DOHH2 (cell line): ENCODE measurements around the gene ANO4.

Experiments used
- CTCF ChIP-seq: fragments of 200-600 bp; sonication (generic); IDR thresholded peaks from one replicate; pipeline ENCODE4 v1.5.1; 2014; ENCODE audit warnings: antibody characterized with exemption, mild to moderate bottlenecking, low read depth, low read length; ENCODE audit not compliant: poor library complexity, severe bottlenecking
- EZH2phosphoT487 ChIP-seq: fragments of 200-600 bp; sonication (generic); IDR thresholded peaks from 2 replicates; pipeline ENCODE4 v1.6.1; 2017; ENCODE audit warnings: borderline replicate concordance, mild to moderate bottlenecking, antibody characterized with exemption, low read length, moderate library complexity, mixed read lengths

GRCh38 chr12:100860611-100861010, 66.0 kb downstream of the ANO4 start:
- TF ChIP-seq CTCF (no peak), EZH2phosphoT487 (no peak)
